ENCODE measurements around the gene ZBTB40.

Gene ZBTB40

DNA sequence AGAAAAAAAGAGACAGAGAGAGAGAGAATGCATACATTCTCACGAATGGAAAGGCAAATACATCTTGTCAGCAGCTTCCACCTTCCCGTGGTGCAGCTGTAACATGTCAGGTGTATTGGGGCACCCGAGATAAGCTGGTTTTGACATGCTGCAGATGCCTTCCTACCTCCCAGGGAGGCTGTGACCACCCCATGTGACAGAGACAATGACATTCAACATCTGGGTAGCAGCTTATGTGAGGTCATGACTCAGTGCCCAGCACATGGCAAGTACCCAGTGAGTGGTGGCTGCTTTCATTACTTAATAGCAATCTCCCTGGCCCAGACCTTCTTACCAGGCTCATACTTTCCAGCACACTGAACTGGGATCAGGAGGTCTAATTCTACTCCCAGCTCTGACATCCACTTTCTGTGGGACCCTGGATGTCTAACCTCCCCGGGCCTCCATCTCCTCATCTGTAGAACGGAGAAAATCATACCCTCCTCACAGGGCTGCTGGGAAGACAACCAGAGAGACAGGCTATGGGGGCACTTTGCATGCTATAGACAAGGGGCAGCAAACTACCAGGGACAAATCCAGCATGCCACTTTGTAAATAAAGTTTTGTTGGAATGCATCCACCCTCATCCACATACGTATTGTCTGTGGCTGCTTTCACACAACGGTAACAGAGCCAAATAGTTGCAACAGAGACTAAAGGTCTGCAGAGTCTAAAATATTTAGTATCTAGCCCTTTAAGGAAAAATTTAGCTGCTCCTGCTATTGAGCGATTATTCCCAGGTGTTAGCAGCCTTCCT lies 38.5 kb upstream of the ZBTB40 start:
- Histone ChIP-seq H3K9ac (no peak overlapping the region), H3K79me2 (no peaks in the 10 kb centered on the region), H3K36me3 (ENCODE audit: control insufficient read depth, insufficient read depth, low read length) (no peaks in the 10 kb centered on the region), H3K27ac (no peak overlapping the region), H3K4me2 (ENCODE audit: low read length) (no peak overlapping the region), H3K9me3 (ENCODE audit: control insufficient read depth, low read length) (no peaks in the 10 kb centered on the region), H3K4me3 (ENCODE audit: low read depth, low read length) (no peak overlapping the region), H2AFZ (no peak overlapping the region), H3K4me1 (no peaks in the 10 kb centered on the region), H3K27me3 (ENCODE audit: control insufficient read depth, insufficient read depth, low read length) (no peaks in the 10 kb centered on the region)
- TF ChIP-seq, protein P1, sequence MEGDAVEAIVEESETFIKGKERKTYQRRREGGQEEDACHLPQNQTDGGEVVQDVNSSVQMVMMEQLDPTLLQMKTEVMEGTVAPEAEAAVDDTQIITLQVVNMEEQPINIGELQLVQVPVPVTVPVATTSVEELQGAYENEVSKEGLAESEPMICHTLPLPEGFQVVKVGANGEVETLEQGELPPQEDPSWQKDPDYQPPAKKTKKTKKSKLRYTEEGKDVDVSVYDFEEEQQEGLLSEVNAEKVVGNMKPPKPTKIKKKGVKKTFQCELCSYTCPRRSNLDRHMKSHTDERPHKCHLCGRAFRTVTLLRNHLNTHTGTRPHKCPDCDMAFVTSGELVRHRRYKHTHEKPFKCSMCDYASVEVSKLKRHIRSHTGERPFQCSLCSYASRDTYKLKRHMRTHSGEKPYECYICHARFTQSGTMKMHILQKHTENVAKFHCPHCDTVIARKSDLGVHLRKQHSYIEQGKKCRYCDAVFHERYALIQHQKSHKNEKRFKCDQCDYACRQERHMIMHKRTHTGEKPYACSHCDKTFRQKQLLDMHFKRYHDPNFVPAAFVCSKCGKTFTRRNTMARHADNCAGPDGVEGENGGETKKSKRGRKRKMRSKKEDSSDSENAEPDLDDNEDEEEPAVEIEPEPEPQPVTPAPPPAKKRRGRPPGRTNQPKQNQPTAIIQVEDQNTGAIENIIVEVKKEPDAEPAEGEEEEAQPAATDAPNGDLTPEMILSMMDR (IDR thresholded peaks at IDR 0.05) = no peak

DNA sequence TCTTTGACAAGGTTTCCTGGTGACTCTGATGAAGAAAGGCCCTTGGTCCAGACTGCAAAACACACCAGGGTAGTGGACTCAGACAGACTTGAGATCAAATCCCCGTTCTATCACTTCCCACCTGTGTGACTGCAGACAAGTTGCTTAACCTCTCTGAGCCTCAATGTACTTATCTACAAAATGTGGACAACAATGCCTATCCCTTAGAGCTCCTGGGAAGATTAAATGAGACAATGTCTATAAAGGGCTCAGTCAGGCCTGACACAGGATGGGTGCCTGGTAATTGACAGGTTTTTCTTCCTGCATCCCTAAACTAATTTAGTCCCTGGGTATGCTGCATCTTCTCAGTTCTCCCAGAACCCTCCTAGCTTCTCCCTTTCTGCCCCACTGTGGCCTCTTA lies 37.9 kb upstream of the ZBTB40 start:
- H3K4me3 ChIP-seq (ENCODE audit: low read depth, low read length) = no peak overlapping the region
- H3K36me3 ChIP-seq (ENCODE audit: control insufficient read depth, insufficient read depth, low read length) = no peaks in the 10 kb centered on the region
- no peak overlapping the region for H3K27ac ChIP-seq
- no peaks in the 10 kb centered on the region for H3K9me3 ChIP-seq (ENCODE audit: control insufficient read depth, low read length)
- no peaks in the 10 kb centered on the region for H3K27me3 ChIP-seq (ENCODE audit: control insufficient read depth, insufficient read depth, low read length)
- no peaks in the 10 kb centered on the region for H3K4me1 ChIP-seq
- TF ChIP-seq, protein P1 (IDR thresholded peaks at IDR 0.05) = no peak
- no peak overlapping the region for H2AFZ ChIP-seq
- no peaks in the 10 kb centered on the region for H3K79me2 ChIP-seq
- H3K9ac ChIP-seq = no peak overlapping the region
- no peak overlapping the region for H3K4me2 ChIP-seq (ENCODE audit: low read length)

DNA sequence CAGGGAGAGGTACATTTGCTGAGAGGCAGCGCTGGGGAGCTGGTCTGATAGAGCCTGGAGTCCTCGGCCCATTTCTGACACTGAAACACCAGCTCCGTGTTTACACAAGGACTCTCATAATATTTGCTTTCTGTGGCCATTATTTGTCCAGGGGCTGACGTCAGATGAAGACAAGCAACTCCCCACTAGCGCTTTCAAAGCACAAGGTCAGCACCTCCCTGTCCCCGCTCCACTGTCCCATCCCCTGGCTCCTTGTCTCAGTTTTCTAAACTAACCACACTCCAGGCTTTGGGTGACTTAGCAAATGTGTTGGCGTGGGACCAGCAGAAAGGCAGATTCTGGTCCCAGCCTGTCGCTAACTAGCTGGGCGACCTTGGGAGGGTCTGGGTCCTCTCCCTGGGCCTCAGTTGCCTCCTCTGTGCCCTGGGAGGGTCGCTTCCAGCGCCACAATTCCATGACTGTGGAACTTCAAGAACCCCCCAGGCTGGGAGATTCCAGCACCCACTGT lies 37.4 kb upstream of the ZBTB40 start:
- no peaks in the 10 kb centered on the region for H3K9me3 ChIP-seq (ENCODE audit: control insufficient read depth, low read length)
- TF ChIP-seq, protein P1 (IDR thresholded peaks at IDR 0.05) = no peak
- no peak overlapping the region for H3K27ac ChIP-seq
- H3K4me1 ChIP-seq = no peaks in the 10 kb centered on the region
- no peak overlapping the region for H3K4me2 ChIP-seq (ENCODE audit: low read length)
- H3K36me3 ChIP-seq (ENCODE audit: control insufficient read depth, insufficient read depth, low read length) = no peaks in the 10 kb centered on the region
- H3K27me3 ChIP-seq (ENCODE audit: control insufficient read depth, insufficient read depth, low read length) = no peaks in the 10 kb centered on the region
- H3K9ac ChIP-seq = no peak overlapping the region
- H3K79me2 ChIP-seq = no peaks in the 10 kb centered on the region
- H2AFZ ChIP-seq = no peak overlapping the region
- H3K4me3 ChIP-seq (ENCODE audit: low read depth, low read length) = no peak overlapping the region

DNA sequence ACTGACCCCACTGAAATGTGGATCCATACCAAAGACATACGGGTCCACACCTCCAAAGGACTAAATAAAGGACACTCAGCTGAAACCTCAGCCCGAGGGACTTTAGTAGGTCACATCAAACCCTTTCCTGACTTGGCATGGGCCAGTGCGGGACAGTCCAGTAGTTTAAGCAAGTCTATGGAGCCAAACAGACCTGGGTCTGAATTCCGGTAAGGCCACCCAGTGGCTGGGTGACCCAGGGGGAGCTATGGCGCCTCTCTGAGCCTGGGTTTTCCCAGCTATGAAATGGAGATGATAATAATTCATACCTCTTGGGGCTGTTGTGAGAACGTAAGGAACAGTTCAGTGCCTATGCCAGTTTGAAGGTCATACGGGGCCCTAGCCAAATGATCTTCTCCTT lies 36.2 kb upstream of the ZBTB40 start:
- H3K79me2 ChIP-seq = no peaks in the 10 kb centered on the region
- H3K27me3 ChIP-seq (ENCODE audit: control insufficient read depth, insufficient read depth, low read length) = no peaks in the 10 kb centered on the region
- no peak overlapping the region for H3K27ac ChIP-seq
- TF ChIP-seq, protein P1 (IDR thresholded peaks at IDR 0.05) = no peak
- H3K4me3 ChIP-seq (ENCODE audit: low read depth, low read length) = no peak overlapping the region
- no peak overlapping the region for H3K9ac ChIP-seq
- no peaks in the 10 kb centered on the region for H3K9me3 ChIP-seq (ENCODE audit: control insufficient read depth, low read length)
- H3K4me1 ChIP-seq = no peaks in the 10 kb centered on the region
- no peak overlapping the region for H2AFZ ChIP-seq
- no peak overlapping the region for H3K4me2 ChIP-seq (ENCODE audit: low read length)
- no peaks in the 10 kb centered on the region for H3K36me3 ChIP-seq (ENCODE audit: control insufficient read depth, insufficient read depth, low read length)

Data from parathyroid adenoma (tissue), 2 donors.